ENCODE results near the gene ENPEP. TPM values are rescaled to one million over a fixed set of nuclear protein-coding genes. Genes with fewer than 3 reads are reported as not detected.
A peak's percentile ranks its signal among the peaks of the same experiment; 100 is the strongest.

Gene ENPEP
- total and polyA plus RNA-seq, 7 experiments from 2014 or later: 0.29 TPM; not detected in 6

GRCh38 chr4:110508827-110509710 lies 33.1 kb downstream of the ENPEP start:
- DNase-seq (no peak), ATAC-seq (no peak)
- CTCF ChIA-PET: interaction anchor here (0.9 to 3.3 kb wide), 10 partner anchors 8 to 511 kb away, joined by 3 to 21 read pairs (median 4); no protein-coding TSS in a partner anchor
- no peaks in the 10 kb centered on the region for H3K36me3 ChIP-seq (ENCODE audit: control insufficient read depth in 2 of 3, insufficient read depth in 3 of 3, low read length in 3 of 3)
- H3K4me3 Mint-ChIP-seq: no peak overlapping the region
- no peaks in the 10 kb centered on the region for H3K9me3 ChIP-seq (ENCODE audit: control insufficient read depth in 2 of 3, low read length in 3 of 3)
- no peak overlapping the region for H3K4me3 ChIP-seq (ENCODE audit: low read length)
- no peaks in the 10 kb centered on the region for H3K27me3 ChIP-seq (ENCODE audit: control insufficient read depth in 2 of 2, insufficient read depth in 2 of 2, low read length in 2 of 2)
- intact Hi-C loops (cut with micrococcal nuclease): no loop called here
- POLR2A ChIA-PET: no interaction called here
- H3K4me1 ChIP-seq (ENCODE audit: control insufficient read depth in 2 of 2, insufficient read depth in 2 of 2, low read length in 2 of 2): no peaks in the 10 kb centered on the region
- H3K36me3 Mint-ChIP-seq: no peaks in the 10 kb centered on the region
- H3K27me3 Mint-ChIP-seq: peaks cover 0 to 10% (median 4%) of the 10 kb centered on the region in 5 donors
- H3K27ac ChIP-seq (ENCODE audit: low read depth, low read length): no peak overlapping the region
- no peaks in the 10 kb centered on the region for H3K9me3 Mint-ChIP-seq
- H3K27ac Mint-ChIP-seq: no peak overlapping the region
- no peaks in the 10 kb centered on the region for H3K4me1 Mint-ChIP-seq

GRCh38 chr4:110510277-110510676 lies 34.3 kb downstream of the ENPEP start:
- H3K36me3 ChIP-seq (ENCODE audit: control insufficient read depth in 2 of 3, insufficient read depth in 3 of 3, low read length in 3 of 3): no peaks in the 10 kb centered on the region
- intact Hi-C loops (cut with micrococcal nuclease): loop anchor here (10.0 kb wide), 4 partner anchors 165 to 1855 kb away; partner anchors contain the start of genes GAR1 (in 1 of the 2) and OSTC (in 1 of the 2)
- no peak for ATAC-seq
- ChIA-PET POLR2A (no interaction called here), CTCF (interaction anchor here (0.6 to 3.3 kb wide), 10 partner anchors 11 to 512 kb away, joined by 3 to 21 read pairs (median 8); no protein-coding TSS in a partner anchor)
- no peaks in the 10 kb centered on the region for H3K9me3 Mint-ChIP-seq
- peaks cover 0 to 5% (median 4%) of the 10 kb centered on the region in 7 donors for H3K4me1 Mint-ChIP-seq
- peaks cover 0 to 10% (median 0%) of the 10 kb centered on the region in 5 donors for H3K27me3 Mint-ChIP-seq
- no peaks in the 10 kb centered on the region for H3K9me3 ChIP-seq (ENCODE audit: control insufficient read depth in 2 of 3, low read length in 3 of 3)
- H3K36me3 Mint-ChIP-seq: no peaks in the 10 kb centered on the region
- H3K4me3 ChIP-seq (ENCODE audit: low read length): no peak overlapping the region
- no peaks in the 10 kb centered on the region for H3K27me3 ChIP-seq (ENCODE audit: control insufficient read depth in 2 of 2, insufficient read depth in 2 of 2, low read length in 2 of 2)
- H3K4me3 Mint-ChIP-seq: no peak overlapping the region
- no peak overlapping the region for H3K27ac Mint-ChIP-seq
- no peak for DNase-seq
- H3K4me1 ChIP-seq (ENCODE audit: control insufficient read depth in 2 of 2, insufficient read depth in 2 of 2, low read length in 2 of 2): no peaks in the 10 kb centered on the region
- H3K27ac ChIP-seq (ENCODE audit: low read depth, low read length): no peak overlapping the region

- H3K4me3 ChIP-seq (ENCODE audit: low read length): no peak overlapping the region
- ATAC-seq (peak; percentile 85), DNase-seq (peak in 7 of 9 donors; percentile 12 to 61 (median 48))
- POLR2A ChIA-PET: interaction anchor here (0.6 kb wide), 1 partner anchor 512 kb away, joined by 3 read pairs; no protein-coding TSS in a partner anchor
- H3K4me1 Mint-ChIP-seq: peaks cover 4 to 12% (median 10%) of the 10 kb centered on the region in 7 donors
- peaks cover 0 to 5% of the 10 kb centered on the region in 2 donors for H3K4me1 ChIP-seq (ENCODE audit: control insufficient read depth in 2 of 2, insufficient read depth in 2 of 2, low read length in 2 of 2)
- no peak overlapping the region for H3K27ac Mint-ChIP-seq
- intact Hi-C loops (cut with micrococcal nuclease): loop anchor here (1.0 to 10.0 kb wide), 8 partner anchors 166 to 1856 kb away; partner anchors contain the start of genes GAR1 (in 1 of the 2) and OSTC (in 1 of the 2)
- no peaks in the 10 kb centered on the region for H3K9me3 Mint-ChIP-seq
- no peaks in the 10 kb centered on the region for H3K27me3 ChIP-seq (ENCODE audit: control insufficient read depth in 2 of 2, insufficient read depth in 2 of 2, low read length in 2 of 2)
- no peaks in the 10 kb centered on the region for H3K36me3 Mint-ChIP-seq
- no peaks in the 10 kb centered on the region for H3K9me3 ChIP-seq (ENCODE audit: control insufficient read depth in 2 of 3, low read length in 3 of 3)
- H3K36me3 ChIP-seq (ENCODE audit: control insufficient read depth in 2 of 3, insufficient read depth in 3 of 3, low read length in 3 of 3): no peaks in the 10 kb centered on the region
- H3K27me3 Mint-ChIP-seq: peaks cover 0 to 6% (median 0%) of the 10 kb centered on the region in 5 donors
- H3K4me3 Mint-ChIP-seq: no peak overlapping the region
- H3K27ac ChIP-seq (ENCODE audit: low read depth, low read length): no peak overlapping the region
- CTCF ChIA-PET: interaction anchor here (0.6 to 3.3 kb wide), 10 partner anchors 10 to 512 kb away, joined by 3 to 21 read pairs (median 8); no protein-coding TSS in a partner anchor
These were observed 35.1 kb downstream of the ENPEP start for GRCh38 chr4:110510955-110511544.

GRCh38 chr4:110512901-110513300 lies 36.9 kb downstream of the ENPEP start:
- POLR2A ChIA-PET: no interaction called here
- H3K4me3 Mint-ChIP-seq: no peak overlapping the region
- peaks cover 7 to 16% (median 11%) of the 10 kb centered on the region in 7 donors for H3K4me1 Mint-ChIP-seq
- H3K27ac Mint-ChIP-seq: no peak overlapping the region
- intact Hi-C loops (cut with micrococcal nuclease): loop anchor here (10.0 kb wide), 4 partner anchors 168 to 1858 kb away; partner anchors contain the start of genes GAR1 (in 1 of the 2) and OSTC (in 1 of the 2)
- Histone ChIP-seq H3K36me3 (ENCODE audit: control insufficient read depth in 2 of 3, insufficient read depth in 3 of 3, low read length in 3 of 3) (no peaks in the 10 kb centered on the region), H3K4me3 (ENCODE audit: low read length) (no peak overlapping the region), H3K27ac (ENCODE audit: low read depth, low read length) (no peak overlapping the region), H3K27me3 (ENCODE audit: control insufficient read depth in 2 of 2, insufficient read depth in 2 of 2, low read length in 2 of 2) (no peaks in the 10 kb centered on the region), H3K4me1 (ENCODE audit: control insufficient read depth in 2 of 2, insufficient read depth in 2 of 2, low read length in 2 of 2) (peaks cover 0 to 5% of the 10 kb centered on the region in 2 donors), H3K9me3 (ENCODE audit: control insufficient read depth in 2 of 3, low read length in 3 of 3) (no peaks in the 10 kb centered on the region)
- H3K36me3 Mint-ChIP-seq: no peaks in the 10 kb centered on the region
- CTCF ChIA-PET: interaction anchor here (1.1 to 7.2 kb wide), 5 partner anchors 464 to 515 kb away, joined by 3 to 111 read pairs (median 12); no protein-coding TSS in a partner anchor
- peaks cover 0 to 3% (median 0%) of the 10 kb centered on the region in 5 donors for H3K27me3 Mint-ChIP-seq
- ATAC-seq (no peak), DNase-seq (no peak)
- no peaks in the 10 kb centered on the region for H3K9me3 Mint-ChIP-seq

GRCh38 chr4:110514889-110515479 lies 39.0 kb downstream of the ENPEP start:
- ChIA-PET POLR2A (no interaction called here), CTCF (interaction anchor here (0.7 to 7.2 kb wide), 7 partner anchors 466 to 517 kb away, joined by 3 to 111 read pairs (median 5); no protein-coding TSS in a partner anchor)
- intact Hi-C loops (cut with micrococcal nuclease): loop anchor here (1.0 to 10.0 kb wide), 10 partner anchors 170 to 1860 kb away; partner anchors contain the start of genes ELOVL6 (in 2 of the 2), GAR1 (in 1 of the 2) and OSTC (in 1 of the 2)
- H3K36me3 ChIP-seq (ENCODE audit: control insufficient read depth in 2 of 3, insufficient read depth in 3 of 3, low read length in 3 of 3): no peaks in the 10 kb centered on the region
- Mint-ChIP-seq H3K36me3 (no peaks in the 10 kb centered on the region), H3K4me3 (peak overlapping the region; percentile 26 to 99 (median 88)), H3K9me3 (no peaks in the 10 kb centered on the region), H3K4me1 (peaks cover 7 to 16% (median 11%) of the 10 kb centered on the region in 7 donors), H3K27me3 (peaks cover 0 to 3% (median 0%) of the 10 kb centered on the region in 5 donors), H3K27ac (no peak overlapping the region)
- H3K4me3 ChIP-seq (ENCODE audit: low read length): no peak overlapping the region
- no peaks in the 10 kb centered on the region for H3K9me3 ChIP-seq (ENCODE audit: control insufficient read depth in 2 of 3, low read length in 3 of 3)
- peaks cover 0 to 5% of the 10 kb centered on the region in 2 donors for H3K4me1 ChIP-seq (ENCODE audit: control insufficient read depth in 2 of 2, insufficient read depth in 2 of 2, low read length in 2 of 2)
- H3K27me3 ChIP-seq (ENCODE audit: control insufficient read depth in 2 of 2, insufficient read depth in 2 of 2, low read length in 2 of 2): no peaks in the 10 kb centered on the region
- no peak overlapping the region for H3K27ac ChIP-seq (ENCODE audit: low read depth, low read length)
- ATAC-seq: no peak
- DNase-seq: peak in 6 of 9 donors; percentile 13 to 50 (median 44)

- H3K9me3 Mint-ChIP-seq: no peaks in the 10 kb centered on the region
- intact Hi-C loops (cut with micrococcal nuclease): loop anchor here (1.0 to 10.0 kb wide), 12 partner anchors 171 to 1861 kb away; partner anchors contain the start of genes ELOVL6 (in 2 of the 2), GAR1 (in 1 of the 2) and OSTC (in 1 of the 2)
- POLR2A ChIA-PET: no interaction called here
- Histone ChIP-seq H3K4me1 (ENCODE audit: control insufficient read depth in 2 of 2, insufficient read depth in 2 of 2, low read length in 2 of 2) (peaks cover 0 to 5% of the 10 kb centered on the region in 2 donors), H3K9me3 (ENCODE audit: control insufficient read depth in 2 of 3, low read length in 3 of 3) (no peaks in the 10 kb centered on the region), H3K36me3 (ENCODE audit: control insufficient read depth in 2 of 3, insufficient read depth in 3 of 3, low read length in 3 of 3) (no peaks in the 10 kb centered on the region), H3K27me3 (ENCODE audit: control insufficient read depth in 2 of 2, insufficient read depth in 2 of 2, low read length in 2 of 2) (no peaks in the 10 kb centered on the region), H3K27ac (ENCODE audit: low read depth, low read length) (no peak overlapping the region), H3K4me3 (ENCODE audit: low read length) (peak overlapping the region; percentile 66)
- H3K36me3 Mint-ChIP-seq: no peaks in the 10 kb centered on the region
- H3K27ac Mint-ChIP-seq: peak overlapping the region in 3 of 9 donors; percentile 8 to 49 (median 22)
- CTCF ChIA-PET: interaction anchor here (0.7 to 7.2 kb wide), 8 partner anchors 12 to 535 kb away, joined by 3 to 111 read pairs (median 4); no protein-coding TSS in a partner anchor
- ATAC-seq: no peak
- H3K27me3 Mint-ChIP-seq: peaks cover 0 to 9% (median 5%) of the 10 kb centered on the region in 5 donors
- peak in 1 of 9 donors; percentile 8 for DNase-seq
- H3K4me1 Mint-ChIP-seq: peaks cover 7 to 16% (median 11%) of the 10 kb centered on the region in 7 donors
- peak overlapping the region; percentile 84 to 99 (median 91) for H3K4me3 Mint-ChIP-seq
These were observed 39.7 kb downstream of the ENPEP start for GRCh38 chr4:110515676-110516075.
